Head of caudate nucleus (tissue), 42 donors: Measurements from ENCODE around the gene FAR2.
"Not testable (repeated sequence)": the region's sequence is repeated elsewhere in the genome, so short reads cannot be mapped to it uniquely, and the experiment has no call there.

ENCODE experiments used
- DNase-seq, 42 donors: peaks; one replicate each; pipeline versions ENCODE4 v3.0.0 to v3.0.0-alpha.2; 2020 to 2021; ENCODE audit warnings: mixed read lengths in 7 of 42
- intact Hi-C: fragments of 100-400 bp; cut with DNase I; formaldehyde crosslinking; loops from one replicate; pipeline ENCODE4 v1.15.0; 2022

The FAR2 gene

DNA sequence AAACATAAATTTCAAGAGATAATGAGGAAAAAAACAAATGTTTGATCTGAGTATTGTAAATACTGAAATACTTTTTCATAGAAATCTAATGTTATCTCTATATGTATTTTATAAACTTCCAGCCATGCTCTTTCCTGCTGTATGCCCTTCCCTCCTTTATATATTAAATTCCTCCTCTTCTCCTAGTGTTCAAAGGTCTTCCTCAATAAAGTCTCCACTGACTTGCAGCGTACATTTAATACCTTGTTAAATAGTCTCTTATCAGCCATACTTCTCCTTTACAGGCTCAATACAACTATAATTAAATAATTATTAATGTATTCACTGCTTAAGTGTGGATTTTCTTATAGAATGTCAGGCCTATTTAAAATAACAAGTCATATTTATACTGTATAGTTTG, 205.9 kb downstream of the FAR2 start:
- DNase-seq = no peak
- intact Hi-C loops = no loop called here

- intact Hi-C loops = no loop called here
Observed at GRCh38 chr12:29365091-29365490, 216.0 kb downstream of the FAR2 start.

DNA sequence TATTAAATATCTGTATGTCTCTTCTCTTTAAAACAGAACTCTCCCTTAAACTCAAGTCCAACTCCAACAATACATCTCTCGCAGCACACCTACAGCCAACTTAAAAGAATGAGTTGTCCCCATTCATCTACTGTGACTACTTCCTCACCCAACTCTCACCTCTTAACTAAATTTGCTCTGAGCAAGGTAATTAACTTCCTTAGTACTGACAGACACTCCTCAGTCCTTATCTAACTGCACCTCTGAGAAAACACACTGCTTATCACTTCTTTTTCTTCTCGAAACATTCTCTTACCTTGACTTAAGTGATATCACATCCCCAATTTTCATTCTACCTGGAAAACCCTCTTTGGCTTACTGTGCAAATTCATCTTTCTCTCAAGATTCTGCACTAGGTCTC, 224.9 kb downstream of the FAR2 start:
- no peak for DNase-seq
- intact Hi-C loops = no loop called here

More at GRCh38 chr12:29365091-29365490, 216.0 kb downstream of the FAR2 start:
- DNase-seq = no peak

GRCh38 chr12:29374913-29375312, 225.8 kb downstream of the FAR2 start:
- DNase-seq = no peak
- intact Hi-C loops = no loop called here

DNA sequence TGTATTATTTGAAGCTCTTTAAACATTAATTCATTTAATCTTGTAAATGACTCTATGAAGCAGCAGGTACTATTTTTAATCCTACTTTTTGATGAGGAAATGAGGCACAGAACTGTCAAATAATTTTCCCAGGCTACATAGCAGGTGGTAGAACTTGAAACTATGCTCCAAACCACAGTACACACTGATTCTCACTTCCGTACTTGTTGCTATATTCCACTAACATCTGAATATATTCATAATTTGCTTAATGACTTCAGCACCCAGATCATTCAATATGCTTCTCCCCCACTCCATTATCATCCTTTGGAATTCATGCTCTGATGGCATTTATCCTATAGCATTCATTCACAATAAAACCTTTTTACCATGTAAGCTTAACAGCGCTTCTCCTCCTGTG, 227.0 kb downstream of the FAR2 start:
- intact Hi-C loops = no loop called here
- DNase-seq = no peak

DNA sequence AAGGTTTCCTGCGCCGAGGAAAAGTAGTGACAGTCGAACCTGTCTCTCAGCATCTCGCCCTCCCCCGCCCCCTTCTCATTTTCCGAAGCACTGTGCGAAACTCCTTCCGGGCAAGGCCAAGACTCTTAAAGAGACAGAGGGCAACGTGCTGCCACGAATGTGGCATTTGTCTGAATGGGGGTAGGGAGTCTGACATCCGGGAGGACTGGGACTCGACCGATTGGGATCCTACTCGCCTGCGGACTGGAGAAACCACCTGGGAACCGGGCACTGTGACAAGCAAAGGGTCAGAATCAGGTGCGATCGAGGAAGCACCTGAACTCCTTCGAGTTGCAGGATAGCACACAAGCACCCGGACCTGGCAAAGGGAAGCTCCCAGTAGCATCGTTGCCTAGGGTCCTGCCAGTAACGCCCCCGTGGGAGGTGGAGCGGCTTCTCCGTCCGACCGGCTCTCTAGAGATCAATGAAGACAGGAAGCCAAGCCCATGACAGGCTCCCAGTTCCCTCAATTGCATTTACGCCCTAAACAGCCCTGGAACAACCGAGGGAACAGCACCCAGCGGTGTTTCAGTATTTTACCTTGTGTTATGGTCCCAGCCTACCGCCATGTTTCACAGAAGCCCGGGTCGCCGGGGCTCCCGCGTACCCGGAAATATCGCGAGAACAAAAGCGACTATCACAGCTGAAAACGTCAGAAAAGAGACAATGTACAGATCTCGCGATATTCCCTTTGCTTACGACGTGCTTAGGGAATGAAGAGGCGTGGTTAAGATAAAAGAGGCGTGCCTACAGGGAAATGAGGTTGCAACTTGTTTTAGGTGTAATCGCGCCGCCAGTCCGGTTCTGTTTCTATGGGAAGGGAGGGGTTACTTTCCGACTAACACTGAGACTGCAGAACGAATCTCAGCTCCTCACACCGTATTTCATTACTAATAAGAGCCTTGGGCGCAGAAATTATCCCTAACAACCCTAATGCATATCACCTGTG, 231.8 kb downstream of the FAR2 start, which contains the start of gene ERGIC2:
Gene ERGIC2 (minus strand): TSS at position 637 of the 988 bp plus-strand sequence. CDS start 9,539 bp downstream, outside the sequence.
- peak; percentile 77 to 95 (median 88) for DNase-seq
- intact Hi-C loops = no loop called here

DNA sequence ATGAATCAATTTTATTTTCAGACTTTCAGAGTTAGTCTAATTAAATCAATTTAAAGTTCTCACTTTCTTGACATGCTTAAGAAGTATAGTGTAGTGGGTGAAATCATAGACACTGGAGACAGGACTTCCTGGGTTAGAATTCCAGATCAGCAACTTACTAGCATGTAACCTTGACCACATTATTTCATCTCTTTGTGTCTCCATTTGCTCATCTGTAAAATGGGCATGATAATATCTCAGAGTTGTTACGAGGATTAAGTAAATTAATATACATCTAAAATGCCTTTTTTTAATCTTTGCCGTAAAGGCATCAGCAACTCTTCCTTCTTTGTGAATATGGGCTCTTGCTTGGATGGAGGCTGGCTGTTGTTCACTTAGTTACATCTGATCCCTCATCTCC, 233.2 kb downstream of the FAR2 start:
- intact Hi-C loops = no loop called here
- DNase-seq = no peak

GRCh38 chr12:29385194-29385593, 236.1 kb downstream of the FAR2 start:
- intact Hi-C loops, DNase-seq: not testable (repeated sequence)
